Ascending aorta (tissue), 2 donors: ENCODE measurements around the gene ASB6. TPM values are rescaled to one million over a fixed set of nuclear protein-coding genes. Genes with fewer than 3 reads are reported as not detected.

Experiments used
- DNase-seq, 2 donors: peaks; one replicate each; pipeline ENCODE4 v3.0.0-alpha.2; 2019; ENCODE audit warnings: low spot score in 2 of 2
- H3K27ac ChIP-seq, 2 donors: fragments of 200-600 bp; sonication (generic); one replicate each; pipeline ENCODE4 v1.5.1; 2016 to 2017; ENCODE audit warnings: mild to moderate bottlenecking in 1 of 2
- H3K27me3 ChIP-seq: fragments of 200-600 bp; sonication (generic); one replicate; pipeline ENCODE4 v1.5.1; 2017
- H3K36me3 ChIP-seq, 2 donors: fragments of 200-600 bp; sonication (generic); one replicate each; pipeline ENCODE4 v1.5.1; 2016
- H3K4me1 ChIP-seq, 2 donors: fragments of 200-600 bp; sonication (generic); one replicate each; pipeline ENCODE4 v1.5.1; 2016 to 2017; ENCODE audit warnings: mild to moderate bottlenecking in 1 of 2
- H3K4me3 ChIP-seq, 2 donors: fragments of 200-600 bp; sonication (generic); one replicate each; pipeline ENCODE4 v1.5.1; 2016 to 2017; ENCODE audit warnings: mild to moderate bottlenecking in 1 of 2
- H3K9me3 ChIP-seq, 2 donors: fragments of 200-600 bp; sonication (generic); one replicate each; pipeline ENCODE4 v1.5.1; 2016
- CTCF ChIP-seq, 3 experiments: fragments of 200-600 bp in 2 of 3; fragments of 450-650 bp in 1 of 3; sonication (generic) in 2 of 3; IDR thresholded peaks; one replicate each; pipeline ENCODE4 v1.5.1; 2016 to 2019; ENCODE audit warnings: antibody characterized with exemption in 3 of 3, mild to moderate bottlenecking in 1 of 3, moderate library complexity in 1 of 3
- intact Hi-C: fragments of 100-400 bp; cut with DNase I; formaldehyde crosslinking; loops from one replicate; pipeline ENCODE4 v1.15.1; 2023
- total RNA-seq: library from RNA; depleted of rRNA; stranded (reverse); fragments of >200 nt; gene quantifications from one replicate; pipeline ENCODE4 v1.1.0, GENCODE V29; 2016

ASB6 gene
- total RNA-seq: 29.7 TPM

- Histone ChIP-seq H3K27ac (peak within 1 kb of the TSS; percentile 84 to 89), H3K9me3 (no peaks in the 10 kb centered on the region), H3K4me1 (peaks cover 13 to 23% of the 10 kb centered on the region in 2 donors), H3K36me3 (peaks cover 24 to 25% of the 10 kb centered on the region in 2 donors), H3K4me3 (peak within 1 kb of the TSS; percentile 52 to 85), H3K27me3 (no peaks in the 10 kb centered on the region)
- peak; percentile 97 to 100 (median 100) for TF ChIP-seq CTCF (IDR thresholded peaks at IDR 0.05)
- intact Hi-C loops: loop anchor here (1.0 to 2.0 kb wide), 6 partner anchors 16 to 141 kb away; partner anchors contain the start of genes NTMT1 and PRRX2
- peak; percentile 90 to 99 for DNase-seq
These were observed at the start of gene ASB6 for GRCh38 chr9:129641750-129642585. Gene ASB6 (minus strand): TSS chr9:129642151. CDS start chr9:129641999, 152 bp downstream.

- no peak overlapping the region for H3K4me3 ChIP-seq
- no peak for DNase-seq
- no peak overlapping the region for H3K27ac ChIP-seq
- intact Hi-C loops: no loop called here
- H3K9me3 ChIP-seq: no peaks in the 10 kb centered on the region
- peaks cover 0 to 4% of the 10 kb centered on the region in 2 donors for H3K36me3 ChIP-seq
- no peak for TF ChIP-seq CTCF (IDR thresholded peaks at IDR 0.05)
- H3K4me1 ChIP-seq: no peaks in the 10 kb centered on the region
- H3K27me3 ChIP-seq: no peaks in the 10 kb centered on the region
These were observed 46.5 kb upstream of the ASB6 start for GRCh38 chr9:129688285-129689043.

GRCh38 chr9:129687391-129687790 lies 45.4 kb upstream of the ASB6 start:
- Histone ChIP-seq H3K9me3 (no peaks in the 10 kb centered on the region), H3K36me3 (peaks cover 0 to under 1% of the 10 kb centered on the region in 2 donors), H3K27ac (no peak overlapping the region), H3K4me1 (no peaks in the 10 kb centered on the region), H3K27me3 (no peaks in the 10 kb centered on the region), H3K4me3 (no peak overlapping the region)
- no peak for DNase-seq
- TF ChIP-seq CTCF (IDR thresholded peaks at IDR 0.05): no peak
- intact Hi-C loops: no loop called here

GRCh38 chr9:129686736-129687135 lies 44.8 kb upstream of the ASB6 start:
- Histone ChIP-seq H3K27ac (no peak overlapping the region), H3K4me3 (no peak overlapping the region), H3K36me3 (no peaks in the 10 kb centered on the region), H3K4me1 (no peaks in the 10 kb centered on the region), H3K9me3 (no peaks in the 10 kb centered on the region), H3K27me3 (no peaks in the 10 kb centered on the region)
- intact Hi-C loops: no loop called here
- DNase-seq: no peak
- TF ChIP-seq CTCF (IDR thresholded peaks at IDR 0.05): no peak

GRCh38 chr9:129685933-129686259 lies 43.9 kb upstream of the ASB6 start:
- intact Hi-C loops: no loop called here

More at GRCh38 chr9:129685933-129686259, 43.9 kb upstream of the ASB6 start:
- TF ChIP-seq CTCF (IDR thresholded peaks at IDR 0.05): no peak
- Histone ChIP-seq H3K4me1 (no peaks in the 10 kb centered on the region), H3K9me3 (no peaks in the 10 kb centered on the region), H3K27ac (no peak overlapping the region), H3K4me3 (no peak overlapping the region), H3K36me3 (no peaks in the 10 kb centered on the region), H3K27me3 (no peaks in the 10 kb centered on the region)
- DNase-seq: no peak
